H54 (cell line): Measurements from ENCODE around the gene FAF2.
A peak's percentile ranks its signal among the peaks of the same experiment; 100 is the strongest.
"Not testable (repeated sequence)": the region's sequence is repeated elsewhere in the genome, so short reads cannot be mapped to it uniquely, and the experiment has no call there.

Source experiments
- DNase-seq: peaks from one replicate; pipeline ENCODE4 v3.0.0; 2011; ENCODE audit warnings: low spot score, mixed read lengths; ENCODE audit not compliant: insufficient read length
- FAIRE-seq: peaks from 3 replicates; lab custom pipeline; 2011; peaks lifted over from hg19 to GRCh38; lab: Jason Lieb, UNC
- POLR2A ChIP-seq: IDR thresholded peaks from 2 replicates; pipeline ENCODE4 v1.6.1; 2011; ENCODE audit warnings: low read depth, mild to moderate bottlenecking, low read length

FAF2 gene, protein sequence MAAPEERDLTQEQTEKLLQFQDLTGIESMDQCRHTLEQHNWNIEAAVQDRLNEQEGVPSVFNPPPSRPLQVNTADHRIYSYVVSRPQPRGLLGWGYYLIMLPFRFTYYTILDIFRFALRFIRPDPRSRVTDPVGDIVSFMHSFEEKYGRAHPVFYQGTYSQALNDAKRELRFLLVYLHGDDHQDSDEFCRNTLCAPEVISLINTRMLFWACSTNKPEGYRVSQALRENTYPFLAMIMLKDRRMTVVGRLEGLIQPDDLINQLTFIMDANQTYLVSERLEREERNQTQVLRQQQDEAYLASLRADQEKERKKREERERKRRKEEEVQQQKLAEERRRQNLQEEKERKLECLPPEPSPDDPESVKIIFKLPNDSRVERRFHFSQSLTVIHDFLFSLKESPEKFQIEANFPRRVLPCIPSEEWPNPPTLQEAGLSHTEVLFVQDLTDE

GRCh38 chr5:176447978-176448608, at the start of gene FAF2:
Gene FAF2, plus strand, starts transcription at chr5:176448385. Its CDS starts 23 bp downstream, at chr5:176448408.
- TF ChIP-seq POLR2A = peak; percentile 76
- peak; percentile 96 for FAIRE-seq
- DNase-seq = peak; percentile 92

- no peak for FAIRE-seq
- no peak for TF ChIP-seq POLR2A
- DNase-seq = no peak
These were observed 47.6 kb upstream of the FAF2 start for GRCh38 chr5:176400382-176401156.

DNA sequence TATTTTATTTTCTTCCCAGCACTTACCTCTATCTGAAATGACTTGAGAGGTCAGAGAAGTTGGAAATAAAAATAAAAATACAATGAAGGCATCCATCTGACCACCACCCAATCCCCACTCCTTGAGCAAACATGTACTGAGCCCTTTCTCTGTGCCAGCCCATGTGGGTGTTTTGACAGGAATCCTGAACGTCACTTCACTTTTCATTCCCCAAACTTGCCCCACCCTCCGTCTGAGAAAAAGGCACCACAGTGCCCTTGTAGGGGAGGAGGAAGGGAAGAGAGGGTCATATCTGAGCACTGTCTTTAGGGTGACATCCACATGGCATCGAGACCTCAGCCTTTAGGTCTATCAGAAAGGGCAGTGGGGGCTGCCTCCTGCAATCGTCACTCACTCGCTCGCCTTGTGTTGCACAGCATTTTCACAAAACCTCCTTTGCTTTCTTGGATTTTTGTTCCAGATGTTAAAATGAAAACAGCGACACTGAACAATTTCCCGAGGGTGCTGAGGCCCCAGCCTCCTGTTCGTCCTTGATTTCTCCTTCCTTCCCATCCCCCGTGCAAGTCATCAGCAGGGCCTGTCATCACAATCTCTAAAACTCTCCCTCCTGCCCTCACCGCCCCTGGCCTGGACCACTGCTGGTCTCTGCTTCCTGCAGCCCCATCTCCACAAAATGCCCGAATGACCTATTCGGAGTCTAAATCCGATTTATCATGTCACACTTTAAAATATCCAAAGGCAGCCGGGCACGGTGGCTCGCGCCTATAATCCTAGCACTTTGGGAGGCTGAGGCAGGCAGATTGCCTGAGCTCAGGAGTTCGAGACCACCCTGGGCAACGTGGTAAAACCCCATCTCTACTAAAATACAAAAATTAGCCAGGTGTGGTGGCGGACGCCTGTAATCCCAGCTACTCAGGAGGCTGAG, 46.6 kb upstream of the FAF2 start:
- FAIRE-seq = no peak
- DNase-seq = no peak
- no peak for TF ChIP-seq POLR2A

DNA sequence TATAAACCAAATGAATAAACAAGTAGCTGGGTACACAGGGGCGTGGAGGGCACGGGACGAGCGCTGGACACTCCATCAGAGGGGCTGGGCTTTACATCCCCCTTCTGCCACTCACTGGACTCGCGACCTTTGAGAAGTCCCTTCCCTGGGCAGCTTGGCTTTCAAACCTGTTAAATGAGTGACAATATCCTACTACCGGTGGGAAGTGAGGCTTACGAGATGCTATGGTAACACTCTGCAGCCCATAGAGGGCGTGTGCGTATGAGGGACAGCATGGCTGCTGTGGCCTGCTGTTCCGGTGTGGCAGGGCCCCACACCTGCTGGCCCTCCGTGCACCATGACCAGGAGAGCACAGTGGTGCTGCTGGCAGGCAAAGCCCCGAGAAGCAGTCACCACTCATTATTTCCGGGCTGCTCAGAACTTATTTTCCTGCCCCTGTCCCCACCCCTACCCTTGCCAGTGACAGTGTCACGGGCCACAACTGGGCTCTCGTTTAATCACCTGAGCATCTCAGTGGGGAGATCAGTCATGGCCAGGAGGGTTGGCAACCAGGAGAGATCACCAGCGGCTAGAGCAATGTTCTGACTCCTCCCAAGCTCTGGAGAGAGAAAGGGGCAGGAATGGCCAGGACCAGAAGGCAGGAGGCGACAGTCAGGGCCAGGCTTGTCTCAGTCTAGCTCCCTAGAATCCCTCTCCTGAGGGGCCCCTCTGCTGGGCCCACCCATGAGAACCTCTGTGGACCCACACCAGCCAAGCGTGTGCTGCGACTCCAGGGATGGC, 42.3 kb upstream of the FAF2 start:
- no peak for FAIRE-seq
- TF ChIP-seq POLR2A = no peak
- no peak for DNase-seq

- no peak for DNase-seq
- TF ChIP-seq POLR2A = no peak
- FAIRE-seq = no peak
These were observed 41.6 kb upstream of the FAF2 start for GRCh38 chr5:176406436-176407052.

GRCh38 chr5:176407456-176408251, 40.5 kb upstream of the FAF2 start:
- DNase-seq = no peak
- TF ChIP-seq POLR2A = no peak
- FAIRE-seq = no peak

- FAIRE-seq, DNase-seq: not testable (repeated sequence)
These were observed 40.0 kb upstream of the FAF2 start for GRCh38 chr5:176408252-176408573.

GRCh38 chr5:176408590-176408989, 39.6 kb upstream of the FAF2 start:
- no peak for TF ChIP-seq POLR2A
- DNase-seq = no peak
- FAIRE-seq = no peak

DNA sequence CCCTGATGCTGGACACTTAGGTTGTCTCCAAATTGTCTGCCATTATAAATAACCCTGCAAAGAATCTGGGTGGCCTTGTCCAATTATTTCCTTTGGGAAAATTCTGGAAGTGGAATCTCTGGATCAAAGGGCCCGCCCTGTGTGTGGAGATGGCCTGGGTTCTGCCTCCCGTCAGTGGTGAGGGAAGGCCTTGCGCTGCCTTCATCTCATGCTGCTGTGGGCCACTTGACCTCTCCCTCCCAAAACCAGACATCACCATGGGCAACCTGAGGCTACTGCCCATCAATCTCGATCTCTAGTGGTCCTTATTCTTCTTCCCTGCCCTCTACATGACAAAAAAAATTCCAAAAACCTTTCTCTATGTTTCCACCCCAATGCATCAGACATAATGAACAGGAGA, 38.4 kb upstream of the FAF2 start:
- FAIRE-seq (no peak), DNase-seq (no peak)
- no peak for TF ChIP-seq POLR2A

DNA sequence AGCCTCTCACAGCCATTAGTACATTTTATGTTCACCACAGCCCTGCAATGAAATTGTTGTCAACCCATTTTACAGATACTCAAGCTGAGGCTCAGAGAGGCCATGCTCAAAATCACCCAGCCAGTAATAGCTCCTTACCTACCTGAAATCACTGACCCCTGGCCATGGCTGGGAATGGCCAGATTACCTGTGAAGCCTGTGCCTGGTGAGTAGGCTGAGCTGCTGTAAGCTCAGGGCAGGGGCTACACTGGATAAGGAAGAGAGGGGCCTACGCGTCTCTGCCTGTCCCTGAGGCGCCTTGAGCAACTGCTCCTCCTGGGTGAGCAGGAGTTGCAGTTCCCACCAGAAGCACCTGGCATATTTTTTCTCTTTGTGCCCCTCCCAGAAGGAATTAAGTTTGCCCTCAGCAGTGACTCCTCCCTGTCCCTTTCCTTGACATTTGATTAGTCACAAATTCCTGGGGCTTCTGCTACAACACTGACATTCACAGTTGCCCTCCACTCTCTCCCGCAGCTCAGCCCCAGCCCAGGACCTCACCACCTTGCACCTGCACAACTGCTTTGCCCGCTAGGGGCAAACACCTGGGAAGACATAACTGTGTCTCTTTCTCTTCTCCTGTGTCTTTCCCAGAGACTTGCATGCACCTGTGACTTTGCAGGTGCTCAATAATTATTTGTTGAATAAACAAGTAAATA, 37.6 kb upstream of the FAF2 start:
- DNase-seq (peak; percentile 42), FAIRE-seq (no peak)
- no peak for TF ChIP-seq POLR2A
